Trophoblast cell (in vitro differentiated cells and primary cell): ENCODE measurements around the gene SLC35A4.

Experiments
- DNase-seq, 2 donors: peaks; one replicate each; pipeline ENCODE4 v3.0.0-alpha.2; 2016
- H2AFZ ChIP-seq: 2 replicates; pipeline ENCODE4 v1.6.1; 2013; ENCODE audit warnings: low read length, moderate library complexity, mild to moderate bottlenecking; ENCODE audit not compliant: insufficient read depth, poor library complexity
- H2AK5ac ChIP-seq: 2 replicates; pipeline ENCODE4 v1.6.1; 2013; ENCODE audit warnings: mild to moderate bottlenecking, low read length
- H2BK120ac ChIP-seq: 2 replicates; pipeline ENCODE4 v1.6.1; 2013; ENCODE audit warnings: low read length, mild to moderate bottlenecking, moderate library complexity; ENCODE audit not compliant: insufficient read depth, poor library complexity
- H2BK12ac ChIP-seq: 2 replicates; pipeline ENCODE4 v1.6.1; 2013; ENCODE audit warnings: mild to moderate bottlenecking, low read length, moderate library complexity
- H2BK5ac ChIP-seq: 2 replicates; pipeline ENCODE4 v1.6.1; 2013; ENCODE audit warnings: low read length, low read depth, moderate library complexity, mild to moderate bottlenecking; ENCODE audit not compliant: poor library complexity
- H3K14ac ChIP-seq: 2 replicates; pipeline ENCODE4 v1.6.1; 2013; ENCODE audit warnings: mild to moderate bottlenecking, low read length
- H3K18ac ChIP-seq: 2 replicates; pipeline ENCODE4 v1.6.1; 2013; ENCODE audit warnings: mild to moderate bottlenecking, low read length
- H3K23ac ChIP-seq: 2 replicates; pipeline ENCODE4 v1.6.1; 2013; ENCODE audit warnings: low read length
- H3K27ac ChIP-seq: 2 replicates; pipeline ENCODE4 v1.5.1; 2013; ENCODE audit warnings: low read depth, mild to moderate bottlenecking, inconsistent platforms, low read length, moderate library complexity
- H3K27me3 ChIP-seq: 2 replicates; pipeline ENCODE4 v1.6.1; 2013; ENCODE audit warnings: inconsistent platforms, mild to moderate bottlenecking, low read length, moderate library complexity; ENCODE audit not compliant: insufficient read depth
- H3K36me3 ChIP-seq, 2 experiments: 1 replicate in 1 of 2; 2 replicates in 1 of 2; pipeline ENCODE4 v1.6.1; 2013; ENCODE audit warnings: low read length in 2 of 2, mild to moderate bottlenecking in 2 of 2, moderate library complexity in 1 of 2; ENCODE audit not compliant: insufficient read depth in 2 of 2, control insufficient read depth in 1 of 2
- H3K4ac ChIP-seq: 2 replicates; pipeline ENCODE4 v1.6.1; 2013; ENCODE audit warnings: low read depth, mild to moderate bottlenecking, low read length, moderate library complexity
- H3K4me1 ChIP-seq, 2 experiments: 1 replicate in 1 of 2; 2 replicates in 1 of 2; pipeline ENCODE4 v1.6.1; 2013; ENCODE audit warnings: low read length in 2 of 2, mild to moderate bottlenecking in 2 of 2, moderate library complexity in 1 of 2; ENCODE audit not compliant: insufficient read depth in 2 of 2, control insufficient read depth in 1 of 2
- H3K4me2 ChIP-seq: 2 replicates; pipeline ENCODE4 v1.6.1; 2013; ENCODE audit warnings: inconsistent platforms, mild to moderate bottlenecking, low read length, moderate library complexity
- H3K4me3 ChIP-seq: 2 replicates; pipeline ENCODE4 v1.5.1; 2013; ENCODE audit warnings: mild to moderate bottlenecking, low read depth, low read length, inconsistent platforms
- H3K79me1 ChIP-seq: one replicate; pipeline ENCODE4 v1.6.1; 2013; ENCODE audit warnings: low read length
- H3K79me2 ChIP-seq: 2 replicates; pipeline ENCODE4 v1.6.1; 2013; ENCODE audit warnings: low read length, mild to moderate bottlenecking; ENCODE audit not compliant: control insufficient read depth, insufficient read depth, poor library complexity
- H3K9ac ChIP-seq: 2 replicates; pipeline ENCODE4 v1.6.1; 2013; ENCODE audit warnings: mild to moderate bottlenecking, low read length
- H3K9me3 ChIP-seq: 2 replicates; pipeline ENCODE4 v1.6.1; 2013; ENCODE audit warnings: low read depth, mild to moderate bottlenecking, control low read depth, inconsistent platforms, low read length; ENCODE audit not compliant: insufficient read depth
- H4K12ac ChIP-seq: 2 replicates; pipeline ENCODE4 v1.6.1; 2013; ENCODE audit warnings: low read depth, mild to moderate bottlenecking, low read length, moderate library complexity
- H4K8ac ChIP-seq: 2 replicates; pipeline ENCODE4 v1.6.1; 2013; ENCODE audit warnings: low read depth, mild to moderate bottlenecking, low read length, moderate library complexity
- H4K91ac ChIP-seq: one replicate; pipeline ENCODE4 v1.6.1; 2013; ENCODE audit warnings: low read depth, mild to moderate bottlenecking, low read length, moderate library complexity
- WGBS: extraction: QIAGEN DNeasy Blood & Tissue Kit; methylation state at CpG from one replicate; pipeline ENCODE4 v1.1.7; 2013; ENCODE audit warnings: missing lambda C conversion rate; ENCODE audit not compliant: insufficient read length, insufficient coverage; ENCODE audit errors: extremely low coverage; 5-methylcytosine and 5-hydroxymethylcytosine counted together

The SLC35A4 gene

GRCh38 chr5:140560227-140560626, 4.4 kb upstream of the SLC35A4 start:
- Histone ChIP-seq H4K8ac (no peak overlapping the region), H3K36me3 (peaks cover 8 to 13% of the 10 kb centered on the region in 2 experiments), H4K91ac (no peak overlapping the region), H2BK5ac (no peak overlapping the region), H3K23ac (no peak overlapping the region), H3K79me1 (peaks cover 19% of the 10 kb centered on the region), H3K4me2 (no peak overlapping the region), H4K12ac (no peak overlapping the region), H3K9me3 (no peaks in the 10 kb centered on the region), H3K14ac (no peak overlapping the region), H3K27me3 (no peaks in the 10 kb centered on the region), H3K18ac (no peak overlapping the region), H3K27ac (no peak overlapping the region), H3K4ac (no peak overlapping the region), H3K9ac (no peak overlapping the region), H2AFZ (no peak overlapping the region), H2BK12ac (no peak overlapping the region), H2BK120ac (no peak overlapping the region), H2AK5ac (no peak overlapping the region), H3K4me3 (no peak overlapping the region), H3K4me1 (peaks cover 9 to 17% of the 10 kb centered on the region in 2 experiments), H3K79me2 (peaks cover 17% of the 10 kb centered on the region)
- no CpG with 5 or more reads among the region's 10 CpGs for WGBS
- DNase-seq = no peak

GRCh38 chr5:140561753-140562523, 2.7 kb upstream of the SLC35A4 start:
- H2AFZ ChIP-seq = no peak overlapping the region
- no peaks in the 10 kb centered on the region for H3K9me3 ChIP-seq
- no CpG with 5 or more reads among the region's 10 CpGs for WGBS
- H3K4me3 ChIP-seq = no peak overlapping the region
- H3K36me3 ChIP-seq = peaks cover 16 to 21% of the 10 kb centered on the region in 2 experiments
- H2BK120ac ChIP-seq = no peak overlapping the region
- DNase-seq = no peak
- peaks cover 15% of the 10 kb centered on the region for H3K79me2 ChIP-seq
- H3K79me1 ChIP-seq = peaks cover 18% of the 10 kb centered on the region
- no peak overlapping the region for H3K14ac ChIP-seq
- no peak overlapping the region for H3K4ac ChIP-seq
- H3K18ac ChIP-seq = no peak overlapping the region
- no peak overlapping the region for H4K8ac ChIP-seq
- peaks cover 12 to 19% of the 10 kb centered on the region in 2 experiments for H3K4me1 ChIP-seq
- H3K27ac ChIP-seq = no peak overlapping the region
- no peak overlapping the region for H3K4me2 ChIP-seq
- H4K91ac ChIP-seq = no peak overlapping the region
- H3K27me3 ChIP-seq = no peaks in the 10 kb centered on the region
- no peak overlapping the region for H4K12ac ChIP-seq
- H2BK12ac ChIP-seq = no peak overlapping the region
- no peak overlapping the region for H2AK5ac ChIP-seq
- no peak overlapping the region for H3K9ac ChIP-seq
- no peak overlapping the region for H2BK5ac ChIP-seq
- no peak overlapping the region for H3K23ac ChIP-seq

- H4K91ac ChIP-seq = peak overlapping the region; percentile 83
- H3K23ac ChIP-seq = no peak overlapping the region
- H3K36me3 ChIP-seq = peaks cover 30 to 31% of the 10 kb centered on the region in 2 experiments
- H2BK12ac ChIP-seq = no peak overlapping the region
- peak overlapping the region; percentile 94 for H4K8ac ChIP-seq
- peak overlapping the region; percentile 4 for H2AFZ ChIP-seq
- H3K4me3 ChIP-seq = peak overlapping the region; percentile 13
- H3K9me3 ChIP-seq = no peaks in the 10 kb centered on the region
- H4K12ac ChIP-seq = peak overlapping the region; percentile 25
- no peak overlapping the region for H2BK120ac ChIP-seq
- H3K14ac ChIP-seq = peak overlapping the region; percentile 89
- H3K4me1 ChIP-seq = peaks cover 7 to 25% of the 10 kb centered on the region in 2 experiments
- H2BK5ac ChIP-seq = no peak overlapping the region
- H3K27me3 ChIP-seq = no peaks in the 10 kb centered on the region
- no peak overlapping the region for H3K27ac ChIP-seq
- peak overlapping the region; percentile 24 for H2AK5ac ChIP-seq
- no peak for DNase-seq
- WGBS = no CpG with 5 or more reads among the region's 8 CpGs
- no peak overlapping the region for H3K4ac ChIP-seq
- peaks cover 11% of the 10 kb centered on the region for H3K79me1 ChIP-seq
- H3K79me2 ChIP-seq = peaks cover 10% of the 10 kb centered on the region
- peak overlapping the region; percentile 16 for H3K18ac ChIP-seq
- peak overlapping the region; percentile 20 for H3K9ac ChIP-seq
- H3K4me2 ChIP-seq = peak overlapping the region; percentile 85
Measured at GRCh38 chr5:140563596-140563995, 1.0 kb upstream of the SLC35A4 start.

- WGBS = no CpG with 5 or more reads among the region's 13 CpGs
- peak overlapping the region; percentile 59 for H2BK120ac ChIP-seq
Measured at GRCh38 chr5:140565024-140565779, 574 bp downstream of the SLC35A4 start.

More at GRCh38 chr5:140565024-140565779, 574 bp downstream of the SLC35A4 start:
- Histone ChIP-seq H3K18ac (peak overlapping the region; percentile 84), H4K91ac (peak overlapping the region; percentile 92), H3K79me2 (peaks cover 10% of the 10 kb centered on the region), H2AFZ (peak overlapping the region; percentile 93), H3K36me3 (peaks cover 29 to 32% of the 10 kb centered on the region in 2 experiments), H2AK5ac (peak overlapping the region; percentile 51), H3K27me3 (no peaks in the 10 kb centered on the region), H3K4ac (peak overlapping the region; percentile 48), H3K79me1 (peaks cover 11% of the 10 kb centered on the region), H2BK12ac (no peak overlapping the region), H3K23ac (no peak overlapping the region), H3K14ac (peak overlapping the region; percentile 76), H3K27ac (no peak overlapping the region), H4K8ac (peak overlapping the region; percentile 94), H3K9ac (peak overlapping the region; percentile 93), H3K4me1 (peaks cover 7 to 28% of the 10 kb centered on the region in 2 experiments), H2BK5ac (no peak overlapping the region), H4K12ac (peak overlapping the region; percentile 97), H3K4me3 (peak overlapping the region; percentile 88), H3K4me2 (peak overlapping the region; percentile 85), H3K9me3 (no peaks in the 10 kb centered on the region)
- peak in 1 of 2 donors; percentile 20 for DNase-seq
